Neural progenitor cell (in vitro differentiated cells): ENCODE measurements around the gene CCDC201.
"Not testable (repeated sequence)": the region's sequence is repeated elsewhere in the genome, so short reads cannot be mapped to it uniquely, and the experiment has no call there.

ENCODE experiments used
- CTCF ChIP-seq: fragments of 200-600 bp; sonication (generic); IDR thresholded peaks from 2 replicates; pipeline ENCODE4 v1.5.1; 2017; ENCODE audit warnings: antibody characterized with exemption, mild to moderate bottlenecking
- EZH2 ChIP-seq: fragments of 200-600 bp; sonication (generic); IDR thresholded peaks from 2 replicates; pipeline ENCODE4 v1.6.1; 2017; ENCODE audit warnings: antibody characterized with exemption, mild to moderate bottlenecking, moderate library complexity
- EZH2phosphoT487 ChIP-seq: fragments of 200-600 bp; sonication (generic); IDR thresholded peaks from 2 replicates; pipeline ENCODE4 v1.6.1; 2017; ENCODE audit warnings: antibody characterized with exemption

GRCh38 chr7:45838852-45839251 lies 34.0 kb downstream of the CCDC201 start:
- not testable (repeated sequence) for TF ChIP-seq CTCF, EZH2, EZH2phosphoT487
